Mucosa of descending colon (tissue), 3 donors: Measurements from ENCODE around the gene USP36. TPM values are rescaled to one million over a fixed set of nuclear protein-coding genes. Genes with fewer than 3 reads are reported as not detected.

Experiments used
- ATAC-seq: fragments of 200-7000 bp; cut with Tn5 transposase; one replicate; pipeline ENCODE4 v1.9.1; 2020; ENCODE audit warnings: mild to moderate bottlenecking, moderate library complexity
- DNase-seq, 3 donors: peaks; one replicate each; pipeline ENCODE4 v3.0.0-alpha.2; 2020
- H3K36me3 ChIP-seq: fragments of 200-600 bp; one replicate; pipeline ENCODE4 v1.8.0; 2021; ENCODE audit warnings: low read depth, mild to moderate bottlenecking
- H3K4me1 ChIP-seq: fragments of 200-600 bp; one replicate; pipeline ENCODE4 v1.8.0; 2021; ENCODE audit warnings: low read depth, mild to moderate bottlenecking
- H3K4me3 ChIP-seq: fragments of 200-600 bp; one replicate; pipeline ENCODE4 v1.8.0; 2021; ENCODE audit warnings: mild to moderate bottlenecking
- H3K9me3 ChIP-seq: fragments of 200-600 bp; one replicate; pipeline ENCODE4 v1.8.0; 2021; ENCODE audit warnings: mild to moderate bottlenecking
- CTCF ChIP-seq: fragments of 200-600 bp; IDR thresholded peaks from one replicate; pipeline ENCODE4 v1.8.0; 2022; ENCODE audit warnings: antibody characterized with exemption, mild to moderate bottlenecking
- intact Hi-C, 2 donors: fragments of 100-400 bp; cut with DNase I in 1 of 2; cut with micrococcal nuclease in 1 of 2; formaldehyde crosslinking; loops; one replicate each; pipeline versions ENCODE4 v1.11.0 to v1.11.1; 2022; cut with DNase I, micrococcal nuclease
- total RNA-seq, 3 donors: library from RNA; stranded (reverse); fragmentation: NEBNext Ultra II Directional in 2 of 3; extraction: Animal tissue kit (Norgen Biotek cat#: 25700) in 2 of 3; gene quantifications; one replicate each; pipeline versions ENCODE4 v1.2.1 to v1.2.4, GENCODE V29; 2021 to 2023
- donor health status: DM: no; HTN: no; CAD: no; lungs with moderate emphysema.
- donor health status: DM: no; HTN: no; CAD: no.
- donor health status: DM: no; HTN: yes; CAD: no.

The USP36 gene
- total RNA-seq, 3 donors from 2014 or later: 36.0 to 67.7 (median 41.4) TPM

GRCh38 chr17:78864117-78864516 is 23.5 kb upstream of the USP36 start:
- H3K4me3 ChIP-seq: no peak overlapping the region
- H3K36me3 ChIP-seq: no peaks in the 10 kb centered on the region
- H3K4me1 ChIP-seq: no peaks in the 10 kb centered on the region
- no peak for TF ChIP-seq CTCF
- no peak for ATAC-seq
- H3K9me3 ChIP-seq: no peaks in the 10 kb centered on the region
- intact Hi-C loops: loop anchor here in 1 of 2 donors (5.0 kb wide), 1 partner anchor 108 kb away; no protein-coding TSS in a partner anchor
- DNase-seq: no peak

GRCh38 chr17:78862073-78863023 is 21.7 kb upstream of the USP36 start:
- H3K9me3 ChIP-seq: no peaks in the 10 kb centered on the region
- no peak for TF ChIP-seq CTCF
- peak; percentile 53 to 82 (median 68) for DNase-seq
- no peak overlapping the region for H3K4me3 ChIP-seq
- peak; percentile 91 for ATAC-seq
- H3K36me3 ChIP-seq: no peaks in the 10 kb centered on the region
- intact Hi-C loops: loop anchor here in 1 of 2 donors (5.0 kb wide), 1 partner anchor 110 kb away; no protein-coding TSS in a partner anchor
- H3K4me1 ChIP-seq: no peaks in the 10 kb centered on the region

- Histone ChIP-seq H3K4me3 (no peak overlapping the region), H3K4me1 (no peaks in the 10 kb centered on the region), H3K36me3 (no peaks in the 10 kb centered on the region), H3K9me3 (no peaks in the 10 kb centered on the region)
- ATAC-seq: no peak
- intact Hi-C loops: loop anchor here in 1 of 2 donors (5.0 kb wide), 1 partner anchor 111 kb away; no protein-coding TSS in a partner anchor
- TF ChIP-seq CTCF: no peak
- no peak for DNase-seq
Observed at GRCh38 chr17:78861229-78861628, 20.6 kb upstream of the USP36 start.

- H3K4me3 ChIP-seq: no peak overlapping the region
- TF ChIP-seq CTCF: no peak
- no peak for ATAC-seq
Observed at GRCh38 chr17:78859051-78859450, 18.4 kb upstream of the USP36 start.

GRCh38 chr17:78857266-78857665 is 16.7 kb upstream of the USP36 start:
- ATAC-seq: no peak
- intact Hi-C loops: no loop called here
- no peak for DNase-seq
- Histone ChIP-seq H3K9me3 (no peaks in the 10 kb centered on the region), H3K4me1 (no peaks in the 10 kb centered on the region), H3K4me3 (no peak overlapping the region), H3K36me3 (no peaks in the 10 kb centered on the region)
- TF ChIP-seq CTCF: no peak

More at GRCh38 chr17:78859051-78859450, 18.4 kb upstream of the USP36 start:
- Histone ChIP-seq H3K9me3 (no peaks in the 10 kb centered on the region), H3K4me1 (no peaks in the 10 kb centered on the region), H3K36me3 (no peaks in the 10 kb centered on the region)
- intact Hi-C loops: no loop called here
- DNase-seq: no peak
